Measurements from ENCODE around the gene ACOT9. TPM values are rescaled to one million over a fixed set of nuclear protein-coding genes. Genes with fewer than 3 reads are reported as not detected.

ACOT9 gene
- total RNA-seq, 1 experiment from 2014 or later: 75.6 TPM

- CTCF ChIA-PET: no interaction called here
- DNase-seq (no peak), ATAC-seq (no peak)
- no peaks in the 10 kb centered on the region for H3K4me1 ChIP-seq (ENCODE audit: insufficient read depth, low read length)
- no peak overlapping the region for H2AFZ ChIP-seq (ENCODE audit: low read length)
- H3K9ac ChIP-seq (ENCODE audit: low read length): no peak overlapping the region
- intact Hi-C loops (cut with micrococcal nuclease): no loop called here
- no peaks in the 10 kb centered on the region for H3K9me2 ChIP-seq (replicated peaks; ENCODE audit: low read length)
- no peak overlapping the region for H3K4me3 ChIP-seq (ENCODE audit: low read length)
- no peaks in the 10 kb centered on the region for H3K79me2 ChIP-seq (ENCODE audit: low read length)
- no TSS peak for BruUV-seq (replicated peaks)
- H3K27me3 ChIP-seq (ENCODE audit: low read length): no peaks in the 10 kb centered on the region
- TF ChIP-seq EZH2phosphoT487 (IDR thresholded peaks at IDR 0.05; ENCODE audit: borderline replicate concordance, low read length): no peak
- TF ChIP-seq EZH2 (IDR thresholded peaks at IDR 0.05; ENCODE audit: low read length, unreplicated experiment): no peak
- TF ChIP-seq CTCF (conservative IDR thresholded peaks at IDR 0.05; ENCODE audit: low read depth, low read length): no peak
- no peaks in the 10 kb centered on the region for H3K36me3 ChIP-seq (ENCODE audit: low read depth, low read length)
- H3K9me3 ChIP-seq (ENCODE audit: low read length): no peaks in the 10 kb centered on the region
- no peaks in the 10 kb centered on the region for H3F3A ChIP-seq (ENCODE audit: low read length, unreplicated experiment)
- H3K4me2 ChIP-seq (ENCODE audit: low read length): no peak overlapping the region
- H4K20me1 ChIP-seq (ENCODE audit: low read length): no peaks in the 10 kb centered on the region
- no peak overlapping the region for H3K27ac ChIP-seq (ENCODE audit: low read length)
- POLR2A ChIA-PET (ENCODE audit: unreplicated experiment): no interaction called here
Measured at GRCh38 chrX:23659339-23659738, 83.7 kb downstream of the ACOT9 start.

- no peak overlapping the region for H3K4me3 ChIP-seq (ENCODE audit: low read length)
Measured at GRCh38 chrX:23656684-23657083, 86.4 kb downstream of the ACOT9 start.

More at GRCh38 chrX:23656684-23657083, 86.4 kb downstream of the ACOT9 start:
- Histone ChIP-seq H3K27me3 (ENCODE audit: low read length) (no peaks in the 10 kb centered on the region; the same call in 1 of the 2 replicates), H3K9me2 (replicated peaks; ENCODE audit: low read length) (no peaks in the 10 kb centered on the region), H3K36me3 (ENCODE audit: low read depth, low read length) (no peaks in the 10 kb centered on the region), H3K27ac (ENCODE audit: low read length) (no peak overlapping the region), H3K9me3 (ENCODE audit: low read length) (no peaks in the 10 kb centered on the region), H3K79me2 (ENCODE audit: low read length) (no peaks in the 10 kb centered on the region), H3K4me2 (ENCODE audit: low read length) (no peak overlapping the region), H2AFZ (ENCODE audit: low read length) (no peak overlapping the region), H4K20me1 (ENCODE audit: low read length) (no peaks in the 10 kb centered on the region), H3K4me1 (ENCODE audit: insufficient read depth, low read length) (no peaks in the 10 kb centered on the region), H3K9ac (ENCODE audit: low read length) (no peak overlapping the region), H3F3A (ENCODE audit: low read length, unreplicated experiment) (no peaks in the 10 kb centered on the region)
- peak; percentile 24 for DNase-seq
- no peak for ATAC-seq
- no TSS peak for BruUV-seq (replicated peaks)
- CTCF ChIA-PET: no interaction called here
- POLR2A ChIA-PET (ENCODE audit: unreplicated experiment): no interaction called here
- intact Hi-C loops (cut with micrococcal nuclease): no loop called here
- TF ChIP-seq CTCF (conservative IDR thresholded peaks at IDR 0.05; ENCODE audit: low read depth, low read length) (no peak), EZH2phosphoT487 (IDR thresholded peaks at IDR 0.05; ENCODE audit: borderline replicate concordance, low read length) (no peak), EZH2 (IDR thresholded peaks at IDR 0.05; ENCODE audit: low read length, unreplicated experiment) (no peak)

All from PC-3 (cell line).